GM19043 (cell line): ENCODE results near the gene ALDOA.

Experiments
- ATAC-seq: cut with Tn5 transposase; IDR thresholded peaks from one replicate; pipeline ENCODE4 v1.9.1; 2021; ENCODE audit warnings: low read depth; ENCODE audit not compliant: unreplicated experiment

The ALDOA gene

DNA sequence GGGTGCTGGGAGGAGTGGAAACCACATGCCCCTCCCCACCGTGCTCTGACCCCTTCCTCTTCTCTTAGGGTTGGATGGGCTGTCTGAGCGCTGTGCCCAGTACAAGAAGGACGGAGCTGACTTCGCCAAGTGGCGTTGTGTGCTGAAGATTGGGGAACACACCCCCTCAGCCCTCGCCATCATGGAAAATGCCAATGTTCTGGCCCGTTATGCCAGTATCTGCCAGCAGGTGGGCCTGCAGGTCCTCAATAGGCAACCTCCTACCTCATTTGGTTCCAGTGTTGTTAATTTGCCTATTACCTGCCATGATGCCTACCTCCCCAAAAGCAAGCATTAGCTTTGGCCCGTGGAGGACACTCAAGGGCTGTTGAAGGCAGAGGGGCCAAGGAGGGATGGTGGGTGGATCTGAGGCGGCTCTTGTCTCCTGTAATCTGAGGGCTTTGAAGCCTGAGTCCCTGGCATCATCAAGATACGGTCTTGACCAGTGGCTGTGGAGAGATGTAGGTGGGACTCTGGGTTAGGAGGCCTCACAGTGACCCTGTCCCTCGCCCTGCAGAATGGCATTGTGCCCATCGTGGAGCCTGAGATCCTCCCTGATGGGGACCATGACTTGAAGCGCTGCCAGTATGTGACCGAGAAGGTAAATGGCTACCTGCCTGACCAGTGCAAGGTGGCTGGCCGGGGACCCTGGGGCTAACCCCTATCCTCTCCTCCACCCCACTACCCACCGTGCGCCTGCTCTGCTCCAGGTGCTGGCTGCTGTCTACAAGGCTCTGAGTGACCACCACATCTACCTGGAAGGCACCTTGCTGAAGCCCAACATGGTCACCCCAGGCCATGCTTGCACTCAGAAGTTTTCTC, 3.4 kb downstream of the ALDOA start:
- no peak for ATAC-seq

DNA sequence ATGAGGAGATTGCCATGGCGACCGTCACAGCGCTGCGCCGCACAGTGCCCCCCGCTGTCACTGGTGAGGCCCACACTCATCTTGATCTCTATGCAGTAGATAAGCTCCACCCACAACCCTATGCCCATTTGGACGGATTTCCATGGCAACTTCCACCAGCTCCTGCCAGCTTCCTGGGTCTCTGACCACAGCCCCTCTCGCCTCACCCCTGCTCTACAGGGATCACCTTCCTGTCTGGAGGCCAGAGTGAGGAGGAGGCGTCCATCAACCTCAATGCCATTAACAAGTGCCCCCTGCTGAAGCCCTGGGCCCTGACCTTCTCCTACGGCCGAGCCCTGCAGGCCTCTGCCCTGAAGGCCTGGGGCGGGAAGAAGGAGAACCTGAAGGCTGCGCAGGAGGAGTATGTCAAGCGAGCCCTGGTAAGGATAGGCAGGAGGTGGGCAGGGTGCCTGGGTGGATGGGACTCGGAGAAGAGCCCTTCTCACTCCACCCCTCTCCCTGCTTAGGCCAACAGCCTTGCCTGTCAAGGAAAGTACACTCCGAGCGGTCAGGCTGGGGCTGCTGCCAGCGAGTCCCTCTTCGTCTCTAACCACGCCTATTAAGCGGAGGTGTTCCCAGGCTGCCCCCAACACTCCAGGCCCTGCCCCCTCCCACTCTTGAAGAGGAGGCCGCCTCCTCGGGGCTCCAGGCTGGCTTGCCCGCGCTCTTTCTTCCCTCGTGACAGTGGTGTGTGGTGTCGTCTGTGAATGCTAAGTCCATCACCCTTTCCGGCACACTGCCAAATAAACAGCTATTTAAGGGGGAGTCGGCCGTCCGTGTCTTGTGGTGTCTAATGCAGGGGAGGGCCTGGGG, 4.3 kb downstream of the ALDOA start:
- no peak for ATAC-seq

DNA sequence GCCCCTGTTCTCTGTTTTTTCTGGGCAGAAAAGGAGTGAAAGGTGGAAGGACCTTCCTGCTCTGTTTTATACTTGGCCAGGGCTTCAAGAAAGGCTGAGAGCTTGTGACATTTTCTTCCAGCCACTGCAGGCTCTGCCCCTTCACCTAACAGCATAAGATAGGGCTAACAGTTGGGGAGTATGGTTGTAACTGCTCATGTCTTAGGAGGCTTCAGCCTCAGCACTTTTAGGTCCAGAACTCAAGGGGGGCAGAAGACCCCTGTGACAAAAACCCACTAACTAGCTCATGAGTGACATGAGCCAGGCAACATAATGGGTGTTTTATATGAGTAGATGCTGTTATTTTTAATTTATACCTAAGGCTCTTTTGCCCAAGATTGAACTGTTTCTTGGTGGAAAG, 4.9 kb downstream of the ALDOA start:
- ATAC-seq: no peak

GRCh38 chr16:30075503-30076275, 10.1 kb downstream of the ALDOA start, which contains the start of gene PPP4C:
PPP4C (plus strand) TSS chr16:30075994; CDS start chr16:30076378, 384 bp downstream.
- ATAC-seq: no peak

DNA sequence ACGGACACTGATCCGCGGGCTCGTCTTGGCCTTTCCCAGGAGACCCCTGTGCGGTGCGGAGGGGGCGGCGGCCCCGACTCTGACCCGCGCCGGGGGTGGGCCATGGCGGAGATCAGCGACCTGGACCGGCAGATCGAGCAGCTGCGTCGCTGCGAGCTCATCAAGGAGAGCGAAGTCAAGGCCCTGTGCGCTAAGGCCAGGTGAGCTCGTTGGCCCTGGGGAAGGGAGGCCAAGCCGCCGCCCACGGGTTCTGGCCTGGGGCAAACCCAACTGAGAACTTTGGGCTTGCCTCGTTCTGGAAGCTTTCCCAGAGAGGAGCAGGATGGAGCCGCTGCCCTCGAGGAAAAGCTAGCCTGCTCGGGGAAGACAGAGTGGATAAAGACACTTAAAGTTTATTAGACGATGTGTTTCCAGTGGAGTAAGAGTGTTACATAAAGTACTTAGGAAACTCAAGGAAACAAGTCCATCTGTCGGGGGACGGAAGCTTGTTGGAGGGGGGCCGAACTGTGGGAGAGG, 10.8 kb downstream of the ALDOA start:
- ATAC-seq: no peak

- ATAC-seq: no peak
Measured at GRCh38 chr16:30077656-30078055, 12.1 kb downstream of the ALDOA start.

- no peak for ATAC-seq
Measured at GRCh38 chr16:30078744-30079143, 13.2 kb downstream of the ALDOA start.

GRCh38 chr16:30079480-30079879, 13.9 kb downstream of the ALDOA start:
- no peak for ATAC-seq

DNA sequence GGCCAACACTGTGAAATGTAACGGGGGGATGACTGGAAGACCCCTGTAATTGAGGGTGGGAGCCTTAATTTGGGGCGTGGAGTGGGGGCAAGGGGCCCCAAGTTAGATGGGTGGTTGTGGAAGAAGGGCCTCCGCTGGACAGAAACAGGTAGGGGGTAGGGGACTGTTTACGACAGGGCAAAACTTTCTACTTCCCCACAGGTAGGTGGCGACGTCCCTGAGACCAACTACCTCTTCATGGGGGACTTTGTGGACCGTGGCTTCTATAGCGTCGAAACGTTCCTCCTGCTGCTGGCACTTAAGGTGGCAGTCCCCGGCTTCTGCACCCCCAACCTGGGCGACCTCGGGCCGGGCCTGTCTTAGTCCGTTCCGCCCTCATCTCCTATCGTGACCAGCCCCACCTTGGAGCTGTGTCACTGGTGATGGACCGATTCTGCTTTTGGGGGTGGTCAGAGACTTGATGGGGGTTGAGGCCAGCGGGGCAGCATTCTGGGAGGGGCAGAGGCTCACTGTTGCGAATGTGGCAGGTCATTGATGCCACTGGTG, 17.1 kb downstream of the ALDOA start:
- ATAC-seq: no peak

DNA sequence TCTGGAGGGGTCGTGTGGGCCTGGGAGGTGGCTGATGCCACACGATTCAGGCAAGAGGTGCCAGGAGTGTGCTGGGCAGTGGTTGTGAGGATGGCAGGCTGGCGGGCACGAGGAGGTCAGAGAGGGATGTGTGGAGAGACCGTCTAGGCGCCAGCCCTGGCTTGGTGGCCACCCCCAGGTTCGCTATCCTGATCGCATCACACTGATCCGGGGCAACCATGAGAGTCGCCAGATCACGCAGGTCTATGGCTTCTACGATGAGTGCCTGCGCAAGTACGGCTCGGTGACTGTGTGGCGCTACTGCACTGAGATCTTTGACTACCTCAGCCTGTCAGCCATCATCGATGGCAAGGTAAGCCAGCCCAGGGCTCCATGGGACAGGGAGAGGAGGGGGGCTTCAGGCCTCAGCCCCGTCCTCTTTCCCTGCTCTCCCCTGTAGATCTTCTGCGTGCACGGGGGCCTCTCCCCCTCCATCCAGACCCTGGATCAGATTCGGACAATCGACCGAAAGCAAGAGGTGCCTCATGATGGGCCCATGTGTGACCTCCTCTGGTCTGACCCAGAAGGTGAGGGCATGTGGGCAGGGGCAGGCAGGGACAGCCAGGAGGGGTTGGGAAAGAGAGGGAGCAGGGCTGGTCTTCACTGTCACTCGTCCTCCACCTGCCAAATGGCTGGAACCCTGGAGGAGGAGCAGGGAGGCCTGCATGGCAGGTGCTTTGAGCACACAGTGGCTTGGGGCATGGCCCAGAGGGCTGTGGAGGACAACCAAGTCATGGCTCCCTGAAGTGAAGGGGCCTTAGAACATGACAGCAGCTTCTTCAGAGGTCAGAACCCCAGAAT, 17.9 kb downstream of the ALDOA start:
- no peak for ATAC-seq

GRCh38 chr16:30084096-30084815, 18.7 kb downstream of the ALDOA start:
- no peak for ATAC-seq

GRCh38 chr16:30084816-30085159, 19.2 kb downstream of the ALDOA start:
- ATAC-seq: no peak

GRCh38 chr16:30085247-30085646, 19.7 kb downstream of the ALDOA start:
- ATAC-seq: no peak

- ATAC-seq: no peak
Measured at GRCh38 chr16:30085820-30086219, 20.3 kb downstream of the ALDOA start.

- no peak for ATAC-seq
Measured at GRCh38 chr16:30086291-30087140, 21.0 kb downstream of the ALDOA start.

- ATAC-seq: no peak
Measured at GRCh38 chr16:30087181-30087898, 21.8 kb downstream of the ALDOA start.

- no peak for ATAC-seq
Measured at GRCh38 chr16:30088237-30088831, 22.8 kb downstream of the ALDOA start.
